NCI-H2029 treated with DMSO at 0.1 percent for 48 hours (cell line): Measurements from ENCODE around the gene NDFIP2.
"Not testable (repeated sequence)": the region's sequence is repeated elsewhere in the genome, so short reads cannot be mapped to it uniquely, and the experiment has no call there.

Source experiments
- DNase-seq: peaks from one replicate; lab custom pipeline; 2025; lab: John Stamatoyannopoulos, UW

The NDFIP2 gene

GRCh38 chr13:79533781-79534400 is 52.9 kb downstream of the NDFIP2 start:
- no peak for DNase-seq

DNA sequence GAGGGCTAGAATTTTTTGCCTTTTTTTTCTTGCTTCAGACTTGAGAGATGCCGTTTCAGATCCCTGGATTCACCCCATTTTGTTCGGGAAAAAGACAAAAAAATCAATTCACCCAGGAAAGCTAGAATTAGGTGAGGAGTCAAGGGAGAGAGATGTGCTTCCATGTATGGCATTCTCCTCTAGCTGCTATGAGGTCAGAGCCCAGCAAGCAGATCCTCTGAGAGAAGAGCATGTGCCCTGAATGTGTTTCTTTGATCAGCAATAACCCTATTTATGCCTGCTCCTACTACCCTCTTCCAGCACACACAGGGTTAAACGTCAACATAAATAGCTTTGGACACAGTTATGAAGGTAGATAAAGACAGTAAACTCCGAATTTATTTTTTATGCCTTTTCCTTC is 53.6 kb downstream of the NDFIP2 start:
- DNase-seq, result no peak

GRCh38 chr13:79538757-79539156 is 57.8 kb downstream of the NDFIP2 start:
- DNase-seq, result no peak

DNA sequence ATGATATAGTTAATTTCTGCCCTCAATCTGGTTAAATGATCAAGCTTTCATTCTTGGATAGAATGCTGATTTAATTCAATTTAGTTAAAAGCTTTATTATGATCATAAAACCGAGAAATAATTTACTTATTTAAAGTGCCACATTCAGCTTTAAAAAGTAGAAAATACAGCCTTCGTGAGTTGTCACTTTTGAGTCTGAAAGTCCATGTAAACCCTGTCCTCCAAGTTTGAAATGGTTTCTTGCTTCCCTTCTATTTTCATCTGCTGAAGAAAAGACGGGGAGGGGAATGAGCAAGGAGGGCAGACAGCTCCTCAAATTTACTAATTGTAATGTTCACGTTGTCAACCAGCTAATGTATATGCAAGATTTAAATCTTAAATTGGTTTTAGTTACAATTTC is 59.5 kb downstream of the NDFIP2 start:
- no peak for DNase-seq

GRCh38 chr13:79541426-79542049 is 60.6 kb downstream of the NDFIP2 start:
- peak; percentile 2 for DNase-seq

DNA sequence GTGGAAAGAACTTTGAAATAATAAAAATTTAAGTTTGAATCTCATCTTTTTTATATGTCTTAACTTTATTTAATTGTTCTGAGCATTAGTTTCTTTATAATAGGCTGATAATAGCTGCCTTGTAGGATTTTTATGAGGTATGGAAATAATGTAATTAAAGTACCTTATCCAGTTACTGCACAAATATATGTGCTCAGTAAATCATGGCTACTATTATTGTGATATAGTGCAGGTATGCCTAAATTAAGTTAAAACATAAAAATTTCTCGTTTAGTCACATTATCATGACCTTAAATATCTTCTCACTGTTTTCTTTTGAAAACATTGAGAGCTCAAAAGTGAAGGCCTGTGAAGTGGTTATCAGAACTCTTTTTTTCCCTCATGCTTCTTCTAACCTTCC is 62.9 kb downstream of the NDFIP2 start:
- no peak for DNase-seq

GRCh38 chr13:79547211-79548195 is 66.5 kb downstream of the NDFIP2 start:
- no peak for DNase-seq

GRCh38 chr13:79548902-79549301 is 67.9 kb downstream of the NDFIP2 start:
- no peak for DNase-seq

DNA sequence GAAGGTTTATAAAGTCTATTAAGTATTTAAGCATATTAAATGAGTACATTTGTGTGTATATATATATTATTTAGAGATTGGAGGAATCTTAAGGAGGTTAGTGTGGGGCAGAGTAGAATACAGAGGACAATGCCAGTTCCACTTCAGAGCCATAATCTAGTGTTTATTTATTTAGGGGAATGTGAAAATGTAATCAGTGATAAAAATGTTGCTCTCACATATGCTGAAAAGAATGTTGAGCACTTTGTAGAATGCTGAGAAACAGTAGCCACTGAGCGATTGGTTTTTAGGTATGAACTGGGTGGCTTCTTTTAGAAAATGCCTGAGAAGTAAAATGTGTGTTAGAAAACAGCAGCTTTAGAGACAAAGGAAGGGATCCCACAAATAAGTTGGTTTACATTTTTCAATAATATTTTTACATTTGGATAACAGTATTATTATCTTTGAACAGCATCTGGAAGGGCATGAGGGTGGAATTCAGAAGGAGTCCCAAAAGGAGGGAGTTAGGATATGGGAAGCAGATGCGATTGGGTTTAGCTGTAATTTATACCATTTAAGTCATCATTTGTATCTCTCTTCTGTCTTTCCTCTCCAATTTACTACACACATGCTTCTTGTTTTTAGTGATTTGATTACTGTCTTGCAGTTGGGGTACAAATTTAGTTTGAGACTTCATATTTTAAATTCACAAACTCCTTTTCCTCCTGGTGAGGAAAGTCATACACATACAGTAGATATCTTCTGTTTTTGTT is 68.6 kb downstream of the NDFIP2 start:
- DNase-seq, result no peak

- DNase-seq, result no peak
These were observed 76.7 kb downstream of the NDFIP2 start for GRCh38 chr13:79557666-79558065.

DNA sequence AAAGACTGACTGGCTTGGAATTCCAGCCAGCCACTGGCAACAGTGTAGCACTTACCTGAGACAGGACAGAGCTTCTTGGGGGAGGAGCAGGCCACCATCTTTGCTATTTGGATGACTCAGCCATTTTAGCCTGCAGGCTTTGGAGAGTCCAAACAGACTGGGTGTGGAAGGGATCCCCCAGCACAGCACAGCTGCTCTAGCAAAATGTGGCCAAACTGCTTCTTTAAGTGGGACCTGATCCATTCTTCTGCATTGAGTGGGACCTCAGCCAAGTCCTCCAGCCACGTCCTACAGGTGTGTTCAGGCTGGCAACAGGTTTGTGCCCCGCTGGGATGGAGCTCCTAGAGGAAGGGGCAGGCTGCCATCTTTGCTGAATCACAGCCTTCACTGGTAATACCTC is 80.0 kb downstream of the NDFIP2 start:
- no peak for DNase-seq

GRCh38 chr13:79562557-79562956 is 81.6 kb downstream of the NDFIP2 start:
- DNase-seq, result no peak

- no peak for DNase-seq
These were observed 85.2 kb downstream of the NDFIP2 start for GRCh38 chr13:79566118-79566517.

DNA sequence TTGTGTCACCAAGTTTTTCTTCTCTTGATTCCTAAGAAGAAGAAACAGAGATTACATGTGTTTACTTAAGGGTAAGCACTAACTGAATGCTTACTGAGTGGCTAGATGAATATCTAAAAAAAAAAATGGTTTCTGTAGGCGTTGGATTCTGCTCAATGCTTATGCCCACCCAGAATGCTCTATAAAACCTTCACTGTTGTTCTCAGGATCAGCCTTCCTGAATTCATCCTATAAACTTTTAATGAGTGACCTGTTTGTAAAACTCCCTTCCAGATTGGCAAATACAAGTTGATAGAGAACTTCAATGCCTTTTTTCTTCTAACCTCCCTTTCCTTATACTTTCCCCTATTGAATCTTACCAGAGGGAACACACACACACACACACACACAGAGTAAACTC is 90.2 kb downstream of the NDFIP2 start:
- DNase-seq, result no peak

GRCh38 chr13:79573892-79574291 is 92.9 kb downstream of the NDFIP2 start:
- DNase-seq, result not testable (repeated sequence)

- no peak for DNase-seq
These were observed 100.9 kb downstream of the NDFIP2 start for GRCh38 chr13:79581870-79582315.

DNA sequence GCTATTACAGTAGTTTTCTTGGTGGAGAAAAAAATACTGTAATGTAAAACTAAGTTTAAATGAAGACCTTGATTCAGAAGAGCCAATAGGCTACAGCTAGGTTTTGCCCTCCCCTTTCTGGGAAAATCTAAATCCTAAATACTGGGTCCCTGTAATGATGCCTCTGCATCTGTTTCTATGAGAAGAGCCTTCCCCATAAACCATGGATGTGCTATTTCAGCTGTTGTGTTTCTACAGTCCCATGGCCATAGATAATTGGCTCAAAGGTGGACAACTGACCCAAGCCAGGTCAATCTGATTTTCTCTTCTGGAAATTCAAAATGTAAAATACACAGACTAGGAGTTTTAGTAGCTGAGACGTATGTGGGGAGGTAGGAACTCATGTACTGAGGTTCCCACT is 101.9 kb downstream of the NDFIP2 start:
- DNase-seq, result no peak

GRCh38 chr13:79585033-79585432 is 104.1 kb downstream of the NDFIP2 start:
- no peak for DNase-seq

- DNase-seq, result no peak
These were observed 108.8 kb downstream of the NDFIP2 start for GRCh38 chr13:79589603-79590393.

DNA sequence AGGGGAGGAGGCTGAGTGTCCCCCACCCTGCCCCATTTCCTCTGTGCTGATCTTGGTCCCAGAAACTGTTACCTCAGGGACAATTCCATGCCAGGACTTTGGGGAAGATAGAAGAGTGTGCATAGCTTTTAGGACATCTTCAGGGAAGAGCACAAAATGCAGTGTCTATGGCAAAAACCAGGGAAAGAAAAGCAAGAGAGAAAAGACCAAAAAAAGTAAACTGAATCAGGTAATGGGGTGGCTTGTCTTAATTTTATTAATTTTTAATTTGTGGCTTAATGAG is 109.4 kb downstream of the NDFIP2 start:
- no peak for DNase-seq

- no peak for DNase-seq
These were observed 110.5 kb downstream of the NDFIP2 start for GRCh38 chr13:79591493-79591892.

DNA sequence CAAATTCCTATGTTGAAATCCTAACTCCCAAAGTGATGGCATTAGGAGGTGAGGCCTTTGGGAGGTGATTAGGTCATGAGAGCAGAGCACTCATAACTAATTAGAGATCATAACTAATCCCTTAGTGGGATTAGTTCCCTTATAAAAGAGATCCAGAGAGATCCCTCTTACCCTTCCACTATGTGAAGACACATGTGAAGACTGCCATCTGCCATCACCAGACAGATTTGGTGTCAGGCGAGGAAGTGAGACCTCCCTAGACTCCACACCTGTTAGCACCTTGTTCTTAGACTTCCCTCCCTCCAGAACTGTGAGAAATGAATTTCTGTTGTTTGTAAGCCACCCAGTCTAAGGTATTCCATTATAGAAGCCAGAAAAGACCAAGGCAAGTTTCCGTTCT is 112.2 kb downstream of the NDFIP2 start:
- DNase-seq, result no peak
